Liver (tissue), 9 donors: Measurements from ENCODE around the gene TRERF1. TPM values are rescaled to one million over a fixed set of nuclear protein-coding genes. Genes with fewer than 3 reads are reported as not detected.

Experiments used
- DNase-seq: peaks from one replicate; pipeline ENCODE4 v3.0.0-alpha.2; 2017; ENCODE audit warnings: low spot score
- H3K27ac ChIP-seq, 2 donors: one replicate each; pipeline ENCODE4 v1.7.0; 2013; ENCODE audit warnings: inconsistent platforms in 2 of 2, low read length in 2 of 2, control low read depth in 1 of 2, low read depth in 1 of 2, mild to moderate bottlenecking in 1 of 2
- H3K27me3 ChIP-seq, 4 donors: one replicate each; pipeline versions ENCODE4 v1.6.1 to v1.7.0; 2013; ENCODE audit warnings: low read length in 3 of 4, inconsistent platforms in 1 of 4, mild to moderate bottlenecking in 1 of 4, moderate library complexity in 1 of 4; ENCODE audit not compliant: control insufficient read depth in 4 of 4, insufficient read depth in 4 of 4
- H3K36me3 ChIP-seq, 4 donors: one replicate each; pipeline versions ENCODE4 v1.6.1 to v1.7.0; 2013; ENCODE audit warnings: low read length in 3 of 4, mild to moderate bottlenecking in 3 of 4, low read depth in 1 of 4, moderate library complexity in 1 of 4; ENCODE audit not compliant: control insufficient read depth in 4 of 4, insufficient read depth in 3 of 4
- H3K4me1 ChIP-seq, 4 donors: one replicate each; pipeline versions ENCODE4 v1.6.1 to v1.7.0; 2013; ENCODE audit warnings: low read length in 3 of 4, mild to moderate bottlenecking in 3 of 4, moderate library complexity in 1 of 4; ENCODE audit not compliant: control insufficient read depth in 4 of 4, insufficient read depth in 4 of 4
- H3K4me3 ChIP-seq, 3 donors: one replicate each; pipeline versions ENCODE4 v1.6.1 to v1.7.0; 2013; ENCODE audit warnings: low read length in 3 of 3, control low read depth in 1 of 3, low read depth in 1 of 3, mild to moderate bottlenecking in 1 of 3
- H3K9ac ChIP-seq, 2 donors: one replicate each; pipeline ENCODE4 v1.7.0; 2013; ENCODE audit warnings: low read length in 2 of 2, mild to moderate bottlenecking in 2 of 2, moderate library complexity in 2 of 2, control low read depth in 1 of 2, low read depth in 1 of 2
- H3K9me3 ChIP-seq, 4 donors: one replicate each; pipeline versions ENCODE4 v1.6.1 to v1.7.0; 2013; ENCODE audit warnings: low read length in 3 of 4; ENCODE audit not compliant: control insufficient read depth in 4 of 4
- EGR1 ChIP-seq, 2 donors: IDR thresholded peaks; 2 replicates each; pipeline ENCODE4 v1.6.1; 2016 to 2018; ENCODE audit warnings: antibody characterized with exemption in 2 of 2, low read depth in 2 of 2
- FOXA1 ChIP-seq: IDR thresholded peaks from 2 replicates; pipeline ENCODE4 v1.6.1; 2016; ENCODE audit warnings: antibody characterized with exemption
- FOXA2 ChIP-seq: IDR thresholded peaks from 2 replicates; pipeline ENCODE4 v1.6.1; 2016; ENCODE audit warnings: antibody characterized with exemption
- GABPA ChIP-seq, 2 donors: IDR thresholded peaks in 1 of 2; conservative IDR thresholded peaks in 1 of 2; 2 replicates each; pipeline ENCODE4 v1.6.1; 2016; ENCODE audit warnings: antibody characterized with exemption in 2 of 2, mild to moderate bottlenecking in 1 of 2, moderate library complexity in 1 of 2
- HNF4A ChIP-seq, 2 donors: conservative IDR thresholded peaks; 2 replicates each; pipeline ENCODE4 v1.6.1; 2016; ENCODE audit warnings: antibody characterized with exemption in 2 of 2, mild to moderate bottlenecking in 2 of 2
- HNF4G ChIP-seq: IDR thresholded peaks from 2 replicates; pipeline ENCODE4 v1.6.1; 2016; ENCODE audit warnings: antibody characterized with exemption
- JUND ChIP-seq, 2 donors: IDR thresholded peaks; 2 replicates each; pipeline ENCODE4 v1.6.1; 2016; ENCODE audit warnings: antibody characterized with exemption in 2 of 2
- NR2F2 ChIP-seq: IDR thresholded peaks from 2 replicates; pipeline ENCODE4 v1.6.1; 2016; ENCODE audit warnings: antibody characterized with exemption
- RAD21 ChIP-seq, 2 donors: IDR thresholded peaks; 2 replicates each; pipeline ENCODE4 v1.6.1; 2016; ENCODE audit warnings: antibody characterized with exemption in 2 of 2, mild to moderate bottlenecking in 2 of 2
- RXRA ChIP-seq, 2 donors: IDR thresholded peaks; 2 replicates each; pipeline ENCODE4 v1.6.1; 2017 to 2018; ENCODE audit warnings: antibody characterized with exemption in 2 of 2, mild to moderate bottlenecking in 1 of 2
- SP1 ChIP-seq: IDR thresholded peaks from 2 replicates; pipeline ENCODE4 v1.6.1; 2018; ENCODE audit warnings: antibody characterized with exemption, mild to moderate bottlenecking
- TAF1 ChIP-seq: conservative IDR thresholded peaks from 2 replicates; pipeline ENCODE4 v1.6.1; 2016; ENCODE audit warnings: antibody characterized with exemption, mild to moderate bottlenecking
- YY1 ChIP-seq: IDR thresholded peaks from 2 replicates; pipeline ENCODE4 v1.6.1; 2016; ENCODE audit warnings: antibody characterized with exemption, mild to moderate bottlenecking
- WGBS: extraction: QIAGEN DNeasy Blood & Tissue Kit; methylation state at CpG from one replicate; pipeline ENCODE4 v1.1.7; 2013; 5-methylcytosine and 5-hydroxymethylcytosine counted together
- polyA plus RNA-seq, 2 donors: library from polyadenylated mRNA; stranded (reverse) in 1 of 2; unstranded in 1 of 2; fragments of 200-250 nt in 1 of 2; fragments of >200 nt in 1 of 2; fragmentation: Nextera tagmentation in 1 of 2; extraction: Ambion mirVana in 1 of 2; gene quantifications; one replicate each; pipeline versions ENCODE4 v1.2.1 to v1.2.3, GENCODE V29; 2013 to 2015
- total RNA-seq, 2 donors: library from RNA; depleted of rRNA; stranded (reverse); fragments of >200 nt; gene quantifications; one replicate each; pipeline ENCODE4 v1.2.3, GENCODE V29; 2014
- TF ChIP-seq, protein P1 (sequence below): IDR thresholded peaks from 2 replicates; pipeline ENCODE4 v1.6.1; 2016; ENCODE audit warnings: antibody characterized with exemption, mild to moderate bottlenecking
- TF ChIP-seq, protein P2 (sequence below): IDR thresholded peaks from 2 replicates; pipeline ENCODE4 v1.6.1; 2016; ENCODE audit warnings: antibody characterized with exemption
- TF ChIP-seq, protein P3 (sequence below): IDR thresholded peaks from 2 replicates; pipeline ENCODE4 v1.6.1; 2016; ENCODE audit warnings: antibody characterized with exemption
- TF ChIP-seq, protein P4 (sequence below): IDR thresholded peaks from 2 replicates; pipeline ENCODE4 v1.6.1; 2016; ENCODE audit warnings: antibody characterized with exemption
- TF ChIP-seq, protein P5 (sequence below): fragments of 150-350 bp; IDR thresholded peaks from 2 replicates; pipeline ENCODE4 v1.5.1; 2017; ENCODE audit warnings: improper control_type of control experiment, low read depth, low read length; ENCODE audit not compliant: missing input control
- donor health status: healthy.
- donor health status: healthy.
- donor health status: healthy.
- donor health status: healthy.
- donor health status: healthy.

The TRERF1 gene
- total and polyA plus RNA-seq, 4 donors, result 0.33 to 1.3 (median 0.68) TPM

DNA sequence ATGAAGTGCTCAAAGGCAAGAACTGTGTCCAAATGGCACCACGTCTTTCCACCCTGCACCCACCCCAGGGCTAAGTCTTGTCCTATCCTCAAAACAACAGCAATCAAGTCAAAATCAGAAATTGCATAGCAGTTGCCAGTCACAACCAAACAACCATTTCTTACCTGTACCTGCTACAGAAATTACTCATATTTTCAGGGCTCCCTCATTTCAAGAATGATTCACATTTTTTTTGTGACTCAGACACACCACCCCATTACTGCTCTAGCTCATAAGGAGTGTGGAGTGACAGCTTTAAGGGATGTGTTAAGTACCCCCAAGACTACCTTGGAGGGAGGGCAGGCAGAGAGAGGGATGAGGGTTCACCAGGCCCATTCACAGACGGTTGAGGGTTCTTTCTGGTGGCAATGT is 111.7 kb downstream of the TRERF1 start:
- no peaks in the 10 kb centered on the region for H3K36me3 ChIP-seq
- no peak for DNase-seq
- no peak for TF ChIP-seq RXRA (IDR thresholded peaks at IDR 0.05)
- TF ChIP-seq HNF4A (conservative IDR thresholded peaks at IDR 0.05), result no peak
- no peak for TF ChIP-seq YY1
- no peak for TF ChIP-seq FOXA2
- TF ChIP-seq, protein P1, sequence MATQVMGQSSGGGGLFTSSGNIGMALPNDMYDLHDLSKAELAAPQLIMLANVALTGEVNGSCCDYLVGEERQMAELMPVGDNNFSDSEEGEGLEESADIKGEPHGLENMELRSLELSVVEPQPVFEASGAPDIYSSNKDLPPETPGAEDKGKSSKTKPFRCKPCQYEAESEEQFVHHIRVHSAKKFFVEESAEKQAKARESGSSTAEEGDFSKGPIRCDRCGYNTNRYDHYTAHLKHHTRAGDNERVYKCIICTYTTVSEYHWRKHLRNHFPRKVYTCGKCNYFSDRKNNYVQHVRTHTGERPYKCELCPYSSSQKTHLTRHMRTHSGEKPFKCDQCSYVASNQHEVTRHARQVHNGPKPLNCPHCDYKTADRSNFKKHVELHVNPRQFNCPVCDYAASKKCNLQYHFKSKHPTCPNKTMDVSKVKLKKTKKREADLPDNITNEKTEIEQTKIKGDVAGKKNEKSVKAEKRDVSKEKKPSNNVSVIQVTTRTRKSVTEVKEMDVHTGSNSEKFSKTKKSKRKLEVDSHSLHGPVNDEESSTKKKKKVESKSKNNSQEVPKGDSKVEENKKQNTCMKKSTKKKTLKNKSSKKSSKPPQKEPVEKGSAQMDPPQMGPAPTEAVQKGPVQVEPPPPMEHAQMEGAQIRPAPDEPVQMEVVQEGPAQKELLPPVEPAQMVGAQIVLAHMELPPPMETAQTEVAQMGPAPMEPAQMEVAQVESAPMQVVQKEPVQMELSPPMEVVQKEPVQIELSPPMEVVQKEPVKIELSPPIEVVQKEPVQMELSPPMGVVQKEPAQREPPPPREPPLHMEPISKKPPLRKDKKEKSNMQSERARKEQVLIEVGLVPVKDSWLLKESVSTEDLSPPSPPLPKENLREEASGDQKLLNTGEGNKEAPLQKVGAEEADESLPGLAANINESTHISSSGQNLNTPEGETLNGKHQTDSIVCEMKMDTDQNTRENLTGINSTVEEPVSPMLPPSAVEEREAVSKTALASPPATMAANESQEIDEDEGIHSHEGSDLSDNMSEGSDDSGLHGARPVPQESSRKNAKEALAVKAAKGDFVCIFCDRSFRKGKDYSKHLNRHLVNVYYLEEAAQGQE, result no peak
- TF ChIP-seq, protein P2, sequence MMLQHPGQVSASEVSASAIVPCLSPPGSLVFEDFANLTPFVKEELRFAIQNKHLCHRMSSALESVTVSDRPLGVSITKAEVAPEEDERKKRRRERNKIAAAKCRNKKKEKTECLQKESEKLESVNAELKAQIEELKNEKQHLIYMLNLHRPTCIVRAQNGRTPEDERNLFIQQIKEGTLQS, result no peak
- no peaks in the 10 kb centered on the region for H3K27me3 ChIP-seq
- no peaks in the 10 kb centered on the region for H3K4me1 ChIP-seq
- no peaks in the 10 kb centered on the region for H3K9me3 ChIP-seq
- WGBS, result 73% methylated on average over 2 of the region's 2 CpGs
- H3K4me3 ChIP-seq, result no peak overlapping the region
- H3K27ac ChIP-seq, result no peak overlapping the region
- H3K9ac ChIP-seq, result no peak overlapping the region

DNA sequence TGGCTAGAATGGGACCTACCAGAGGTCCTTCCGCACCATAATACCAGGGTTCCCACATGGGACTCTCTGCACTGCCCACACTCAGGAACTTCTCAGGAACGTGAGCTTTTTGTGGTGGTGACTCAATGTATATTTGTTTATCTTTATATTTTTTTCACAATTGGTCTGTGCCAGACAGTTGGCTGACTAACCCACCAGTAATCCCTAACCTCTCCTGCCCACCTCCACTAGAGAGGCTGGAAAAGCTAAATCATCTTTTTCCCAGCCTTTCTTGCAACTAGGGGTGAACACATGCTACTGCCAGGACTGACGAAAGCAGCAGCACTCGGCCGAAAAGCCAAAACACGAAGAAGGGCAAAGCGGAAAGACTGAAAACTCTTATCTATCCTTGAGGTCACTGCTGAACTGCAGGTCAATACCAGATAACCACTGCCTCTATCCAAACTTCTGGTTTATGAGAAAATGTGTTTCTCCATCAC is 112.9 kb downstream of the TRERF1 start:
- no peaks in the 10 kb centered on the region for H3K36me3 ChIP-seq
- H3K9me3 ChIP-seq, result no peaks in the 10 kb centered on the region
- WGBS, result 58% methylated on average over 7 of the region's 7 CpGs
- no peak for DNase-seq
- H3K27ac ChIP-seq, result no peak overlapping the region
- no peaks in the 10 kb centered on the region for H3K27me3 ChIP-seq
- no peak overlapping the region for H3K9ac ChIP-seq
- no peaks in the 10 kb centered on the region for H3K4me1 ChIP-seq
- H3K4me3 ChIP-seq, result no peak overlapping the region
- TF ChIP-seq YY1 (no peak), HNF4A (conservative IDR thresholded peaks at IDR 0.05) (no peak), NR2F2 (no peak), HNF4G (no peak), JUND (IDR thresholded peaks at IDR 0.05) (no peak), SP1 (no peak), EGR1 (IDR thresholded peaks at IDR 0.05; ENCODE audit: low read depth in 2 of 2) (no peak), FOXA2 (no peak), TAF1 (no peak), GABPA (IDR thresholded peaks at IDR 0.05 in 1 of 2, conservative IDR thresholded peaks at IDR 0.05 in 1 of 2) (no peak), FOXA1 (no peak), RXRA (IDR thresholded peaks at IDR 0.05) (no peak), RAD21 (IDR thresholded peaks at IDR 0.05) (no peak)
- TF ChIP-seq, protein P1, result no peak
- TF ChIP-seq, protein P3, sequence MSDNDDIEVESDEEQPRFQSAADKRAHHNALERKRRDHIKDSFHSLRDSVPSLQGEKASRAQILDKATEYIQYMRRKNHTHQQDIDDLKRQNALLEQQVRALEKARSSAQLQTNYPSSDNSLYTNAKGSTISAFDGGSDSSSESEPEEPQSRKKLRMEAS, result no peak
- TF ChIP-seq, protein P4, sequence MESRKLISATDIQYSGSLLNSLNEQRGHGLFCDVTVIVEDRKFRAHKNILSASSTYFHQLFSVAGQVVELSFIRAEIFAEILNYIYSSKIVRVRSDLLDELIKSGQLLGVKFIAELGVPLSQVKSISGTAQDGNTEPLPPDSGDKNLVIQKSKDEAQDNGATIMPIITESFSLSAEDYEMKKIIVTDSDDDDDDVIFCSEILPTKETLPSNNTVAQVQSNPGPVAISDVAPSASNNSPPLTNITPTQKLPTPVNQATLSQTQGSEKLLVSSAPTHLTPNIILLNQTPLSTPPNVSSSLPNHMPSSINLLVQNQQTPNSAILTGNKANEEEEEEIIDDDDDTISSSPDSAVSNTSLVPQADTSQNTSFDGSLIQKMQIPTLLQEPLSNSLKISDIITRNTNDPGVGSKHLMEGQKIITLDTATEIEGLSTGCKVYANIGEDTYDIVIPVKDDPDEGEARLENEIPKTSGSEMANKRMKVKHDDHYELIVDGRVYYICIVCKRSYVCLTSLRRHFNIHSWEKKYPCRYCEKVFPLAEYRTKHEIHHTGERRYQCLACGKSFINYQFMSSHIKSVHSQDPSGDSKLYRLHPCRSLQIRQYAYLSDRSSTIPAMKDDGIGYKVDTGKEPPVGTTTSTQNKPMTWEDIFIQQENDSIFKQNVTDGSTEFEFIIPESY, result no peak
- TF ChIP-seq, protein P5, sequence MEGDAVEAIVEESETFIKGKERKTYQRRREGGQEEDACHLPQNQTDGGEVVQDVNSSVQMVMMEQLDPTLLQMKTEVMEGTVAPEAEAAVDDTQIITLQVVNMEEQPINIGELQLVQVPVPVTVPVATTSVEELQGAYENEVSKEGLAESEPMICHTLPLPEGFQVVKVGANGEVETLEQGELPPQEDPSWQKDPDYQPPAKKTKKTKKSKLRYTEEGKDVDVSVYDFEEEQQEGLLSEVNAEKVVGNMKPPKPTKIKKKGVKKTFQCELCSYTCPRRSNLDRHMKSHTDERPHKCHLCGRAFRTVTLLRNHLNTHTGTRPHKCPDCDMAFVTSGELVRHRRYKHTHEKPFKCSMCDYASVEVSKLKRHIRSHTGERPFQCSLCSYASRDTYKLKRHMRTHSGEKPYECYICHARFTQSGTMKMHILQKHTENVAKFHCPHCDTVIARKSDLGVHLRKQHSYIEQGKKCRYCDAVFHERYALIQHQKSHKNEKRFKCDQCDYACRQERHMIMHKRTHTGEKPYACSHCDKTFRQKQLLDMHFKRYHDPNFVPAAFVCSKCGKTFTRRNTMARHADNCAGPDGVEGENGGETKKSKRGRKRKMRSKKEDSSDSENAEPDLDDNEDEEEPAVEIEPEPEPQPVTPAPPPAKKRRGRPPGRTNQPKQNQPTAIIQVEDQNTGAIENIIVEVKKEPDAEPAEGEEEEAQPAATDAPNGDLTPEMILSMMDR, result no peak
- TF ChIP-seq, protein P2, result no peak
